Measurements from ENCODE around the gene HOXC6. TPM values are rescaled to one million over a fixed set of nuclear protein-coding genes. Genes with fewer than 3 reads are reported as not detected.

The HOXC6 gene
- total and polyA plus RNA-seq, 2 of the 8 experiments (the other 6 are each of a cell fraction or from before 2014, with no cell fraction given): not detected

DNA sequence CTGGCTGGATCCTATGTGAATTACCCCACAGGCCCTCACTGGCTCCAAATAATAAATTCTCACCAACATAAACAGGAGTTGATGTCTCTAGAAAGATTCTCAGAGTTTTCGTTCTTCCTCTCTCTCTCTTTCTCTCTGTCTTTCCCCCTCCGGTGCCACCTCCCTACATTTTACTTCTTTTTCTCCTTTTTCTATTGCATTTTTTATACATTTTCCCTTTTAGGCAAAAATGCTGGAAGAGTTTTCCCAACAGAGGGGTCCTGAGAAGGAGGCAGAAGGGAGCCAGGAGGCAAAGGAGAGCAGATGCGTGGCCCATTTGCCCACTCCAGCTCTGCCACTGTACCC, 826 bp upstream of the HOXC6 start:
- peaks cover 0 to 5% (median 2%) of the 10 kb centered on the region in 4 experiments; a peak in 3 of 7 replicates for H3K4me1 ChIP-seq (replicated peaks in 1 of 4; ENCODE audit: control insufficient read depth in 3 of 4, insufficient read depth in 4 of 4, low read length in 3 of 4)
- POLR2A ChIA-PET (ENCODE audit: partially characterized antibody): interaction anchor here (0.6 kb wide), 1 partner anchor 22 kb away, joined by 3 read pairs; no protein-coding TSS in a partner anchor
- TF ChIP-seq TEAD4 (IDR thresholded peaks at IDR 0.05; ENCODE audit: low read depth, low read length) (no peak), KDM1A (IDR thresholded peaks at IDR 0.05; ENCODE audit: borderline replicate concordance, low read length) (no peak), CEBPB (IDR thresholded peaks at IDR 0.05; ENCODE audit: low read depth, low read length) (no peak), CBX8 (IDR thresholded peaks at IDR 0.05; ENCODE audit: borderline replicate concordance, low read depth, low read length) (no peak), SAP30 (IDR thresholded peaks at IDR 0.05; ENCODE audit: insufficient read depth, insufficient replicate concordance, low read length) (no peak), ZNF274 (IDR thresholded peaks at IDR 0.05; ENCODE audit: borderline replicate concordance, extremely low read depth, low read length) (no peak), RAD21 (IDR thresholded peaks at IDR 0.05 in 1 of 2, conservative IDR thresholded peaks at IDR 0.05 in 1 of 2; ENCODE audit: low read depth in 2 of 2, low read length in 2 of 2) (no peak), JUN (IDR thresholded peaks at IDR 0.05; ENCODE audit: low read depth, low read length) (no peak)

More for the DNA sequence above, 826 bp upstream of the HOXC6 start:
- no peaks in the 10 kb centered on the region for H3K79me2 ChIP-seq (ENCODE audit: control insufficient read depth in 1 of 2, insufficient read depth in 2 of 2, low read length in 2 of 2)
- H3K4me2 ChIP-seq (ENCODE audit: insufficient read depth in 1 of 2, low read depth in 2 of 2, low read length in 2 of 2): no peak overlapping the region
- no peak overlapping the region for H3K9ac ChIP-seq (replicated peaks in 1 of 4; ENCODE audit: extremely low read depth in 1 of 4, low read depth in 3 of 4, low read length in 3 of 4)
- CTCF ChIA-PET (ENCODE audit: partially characterized antibody): interaction anchor here (0.8 to 20.0 kb wide), 9 partner anchors 21 to 281 kb away, joined by 3 to 339 read pairs (median 4); partner anchors contain the start of genes HOXC8, HOXC9 and SMUG1
- WGBS, 2 experiments (ENCODE audit: extremely low coverage in 1 of 2, insufficient coverage in 1 of 2, insufficient read length in 1 of 2, insufficient replicate concordance in 2 of 2, low coverage in 1 of 2, low lambda C conversion rate in 2 of 2, missing lambda C conversion rate in 1 of 2): 52% methylated on average over 3 of the region's 3 CpGs; no CpG with 5 or more reads in 1 of the 2 experiments
- no peak overlapping the region for H4K8ac ChIP-seq (ENCODE audit: extremely low read depth, insufficient read depth, low read length)
- peaks cover 95 to 100% (median 99%) of the 10 kb centered on the region in 4 experiments for H3K27me3 ChIP-seq (replicated peaks in 1 of 4; ENCODE audit: control insufficient read depth in 3 of 4, extremely low read depth in 1 of 4, insufficient read depth in 3 of 4, low read length in 3 of 4)
- no peak overlapping the region for H3K56ac ChIP-seq (replicated peaks; ENCODE audit: insufficient read length, low read depth, low read length)
- no peak overlapping the region for H3K4ac ChIP-seq (replicated peaks; ENCODE audit: insufficient read length, low read depth, low read length)
- no peaks in the 10 kb centered on the region for H3K79me1 ChIP-seq (ENCODE audit: low read depth, low read length)
- H3K36me3 ChIP-seq (ENCODE audit: control insufficient read depth in 2 of 4, insufficient read depth in 4 of 4, low read length in 3 of 4): peaks cover 0 to 2% (median 0%) of the 10 kb centered on the region in 4 experiments; a peak in 1 of 8 replicates
- DNase-seq (ENCODE audit: low read depth in 1 of 2, low spot score in 2 of 2): no peak
- no peak overlapping the region for H2BK20ac ChIP-seq (ENCODE audit: low read length)
- no peak overlapping the region for H2BK120ac ChIP-seq (replicated peaks; ENCODE audit: low read depth, low read length)
- H3K27ac ChIP-seq (ENCODE audit: low read depth, low read length): no peak overlapping the region
- no peak overlapping the region for H3K18ac ChIP-seq (ENCODE audit: extremely low read depth, low read length)
- no peak for FAIRE-seq
- no peak overlapping the region for H2AFZ ChIP-seq (ENCODE audit: low read length)
- no peaks in the 10 kb centered on the region for H3K9me3 ChIP-seq (ENCODE audit: insufficient read depth in 2 of 2, low read depth in 1 of 2, low read length in 1 of 2)
- H4K91ac ChIP-seq (replicated peaks; ENCODE audit: insufficient read length, low read length): no peak overlapping the region
- H4K20me1 ChIP-seq (replicated peaks in 1 of 2; ENCODE audit: control insufficient read depth in 1 of 2, insufficient read depth in 2 of 2, low read length in 2 of 2): peaks cover 18 to 24% of the 10 kb centered on the region in 2 experiments
- no peak overlapping the region for H4K5ac ChIP-seq (ENCODE audit: insufficient read length, low read depth, low read length)
- H3K4me3 ChIP-seq (ENCODE audit: extremely low read depth in 1 of 4, insufficient read depth in 2 of 4, low read depth in 3 of 4, low read length in 4 of 4): no peak overlapping the region
- H2BK12ac ChIP-seq (ENCODE audit: low read depth, low read length): no peak overlapping the region
- 0 out of 2 replicates have a peak overlapping the region, but pooled peaks have one; percentile 36 for H2BK15ac ChIP-seq (ENCODE audit: low read length)
- no peak overlapping the region for H2BK5ac ChIP-seq (ENCODE audit: low read depth, low read length)
- H3K23ac ChIP-seq (ENCODE audit: insufficient read length): no peak overlapping the region
- no peak overlapping the region for H2AK5ac ChIP-seq (ENCODE audit: low read depth, low read length)
- H3K14ac ChIP-seq (ENCODE audit: insufficient read length): no peak overlapping the region
- H3K23me2 ChIP-seq (ENCODE audit: low read depth, low read length): no peaks in the 10 kb centered on the region

Data from H1 (cell line).